HG03196 (cell line): ENCODE data around the gene SEMA6D.
"Not testable (repeated sequence)": the region's sequence is repeated elsewhere in the genome, so short reads cannot be mapped to it uniquely, and the experiment has no call there.

Experiments used
- ATAC-seq: cut with Tn5 transposase; IDR thresholded peaks from one replicate; pipeline ENCODE4 v1.9.1; 2021; ENCODE audit not compliant: unreplicated experiment

Gene SEMA6D

GRCh38 chr15:47715856-47716445, 1.4 kb upstream of the SEMA6D start:
- ATAC-seq = no peak

GRCh38 chr15:47716516-47716915, 789 bp upstream of the SEMA6D start:
- ATAC-seq = no peak

- ATAC-seq = no peak
Observed at GRCh38 chr15:47718497-47719437, 1.5 kb downstream of the SEMA6D start.

- no peak for ATAC-seq
Observed at GRCh38 chr15:47719730-47720129, 2.4 kb downstream of the SEMA6D start.

- ATAC-seq = no peak
Observed at GRCh38 chr15:47720555-47720954, 3.2 kb downstream of the SEMA6D start.

GRCh38 chr15:47721676-47722075, 4.4 kb downstream of the SEMA6D start:
- ATAC-seq = no peak

- no peak for ATAC-seq
Observed at GRCh38 chr15:47724346-47724745, 7.0 kb downstream of the SEMA6D start.

- no peak for ATAC-seq
Observed at GRCh38 chr15:47725051-47725450, 7.7 kb downstream of the SEMA6D start.

GRCh38 chr15:47725906-47726305, 8.6 kb downstream of the SEMA6D start:
- ATAC-seq = no peak

GRCh38 chr15:47726399-47726823, 9.1 kb downstream of the SEMA6D start:
- no peak for ATAC-seq

GRCh38 chr15:47727137-47727536, 9.8 kb downstream of the SEMA6D start:
- no peak for ATAC-seq

GRCh38 chr15:47727676-47728075, 10.4 kb downstream of the SEMA6D start:
- no peak for ATAC-seq

- no peak for ATAC-seq
Observed at GRCh38 chr15:47728426-47728825, 11.1 kb downstream of the SEMA6D start.

- ATAC-seq = no peak
Observed at GRCh38 chr15:47728886-47729285, 11.6 kb downstream of the SEMA6D start.

GRCh38 chr15:47731230-47731629, 13.9 kb downstream of the SEMA6D start:
- ATAC-seq = no peak

- ATAC-seq = no peak
Observed at GRCh38 chr15:47732248-47732647, 14.9 kb downstream of the SEMA6D start.

GRCh38 chr15:47733085-47733484, 15.8 kb downstream of the SEMA6D start:
- no peak for ATAC-seq

- no peak for ATAC-seq
Observed at GRCh38 chr15:47736143-47736786, 19.0 kb downstream of the SEMA6D start.

GRCh38 chr15:47737477-47737876, 20.2 kb downstream of the SEMA6D start:
- ATAC-seq = no peak

- ATAC-seq = not testable (repeated sequence)
Observed at GRCh38 chr15:47738144-47738825, 21.0 kb downstream of the SEMA6D start.

- ATAC-seq = no peak
Observed at GRCh38 chr15:47741082-47741481, 23.8 kb downstream of the SEMA6D start.
